Subcutaneous adipose tissue (tissue), 4 donors: ENCODE results near the gene TMED7. TPM values are rescaled to one million over a fixed set of nuclear protein-coding genes. Genes with fewer than 3 reads are reported as not detected.

ENCODE experiments used
- CTCF ChIP-seq: fragments of 450-650 bp; IDR thresholded peaks from one replicate; pipeline ENCODE4 v1.5.1; 2016; ENCODE audit warnings: low read depth, mild to moderate bottlenecking, control low read depth, antibody characterized with exemption, moderate library complexity
- total RNA-seq, 4 donors: library from RNA; depleted of rRNA; stranded (reverse); fragments of >200 nt; gene quantifications; one replicate each; pipeline ENCODE4 v1.1.0, GENCODE V29; 2016

The TMED7 gene
- total RNA-seq, 4 donors from 2014 or later, result 75.1 to 141 (median 77.4) TPM

GRCh38 chr5:115640274-115640673, 14.4 kb upstream of the TMED7 start:
- TF ChIP-seq CTCF, result no peak

GRCh38 chr5:115639377-115639776, 13.5 kb upstream of the TMED7 start:
- no peak for TF ChIP-seq CTCF

- no peak for TF ChIP-seq CTCF
Measured at GRCh38 chr5:115637507-115637906, 11.7 kb upstream of the TMED7 start.

GRCh38 chr5:115636008-115636407, 10.2 kb upstream of the TMED7 start:
- TF ChIP-seq CTCF, result no peak

GRCh38 chr5:115634343-115635132, 8.7 kb upstream of the TMED7 start:
- no peak for TF ChIP-seq CTCF

- no peak for TF ChIP-seq CTCF
Measured at GRCh38 chr5:115629903-115630302, 4.1 kb upstream of the TMED7 start.

- TF ChIP-seq CTCF, result no peak
Measured at GRCh38 chr5:115627295-115627865, 1.5 kb upstream of the TMED7 start.
